Body of pancreas (tissue), 4 donors: ENCODE results near the gene TBX1.

Source experiments
- CTCF ChIP-seq, 7 experiments: fragments of 450-650 bp in 4 of 7; fragments of 200-600 bp in 3 of 7; sonication (generic) in 3 of 7; IDR thresholded peaks; one replicate each; pipeline ENCODE4 v1.5.1; 2016 to 2019; ENCODE audit warnings: antibody characterized with exemption in 7 of 7
- POLR2A ChIP-seq, 3 donors: fragments of 450-650 bp; IDR thresholded peaks; one replicate each; pipeline ENCODE4 v1.6.1; 2016; ENCODE audit warnings: antibody characterized with exemption in 3 of 3, mild to moderate bottlenecking in 2 of 3

- TF ChIP-seq CTCF (IDR thresholded peaks at IDR 0.05) = no peak
- TF ChIP-seq POLR2A (IDR thresholded peaks at IDR 0.05) = no peak
Measured at GRCh38 chr22:19738664-19739447, 21.7 kb upstream of the TBX1 start.
